Testis (tissue), 3 donors: Measurements from ENCODE around the gene PPP6R1. TPM values are rescaled to one million over a fixed set of nuclear protein-coding genes. Genes with fewer than 3 reads are reported as not detected.

Source experiments
- DNase-seq: peaks from one replicate; pipeline ENCODE4 v3.0.0-alpha.2; 2019
- H3K27ac ChIP-seq, 2 donors: fragments of 200-600 bp; sonication (generic); one replicate each; pipeline ENCODE4 v1.5.1; 2019
- H3K27me3 ChIP-seq: fragments of 200-600 bp; sonication (generic); one replicate; pipeline ENCODE4 v1.5.1; 2019
- H3K36me3 ChIP-seq: fragments of 200-600 bp; sonication (generic); one replicate; pipeline ENCODE4 v1.5.1; 2017; ENCODE audit warnings: low read depth; ENCODE audit errors: missing control alignments
- H3K4me1 ChIP-seq: fragments of 200-600 bp; sonication (generic); one replicate; pipeline ENCODE4 v1.5.1; 2019
- H3K4me3 ChIP-seq, 2 donors: fragments of 200-600 bp; sonication (generic); one replicate each; pipeline ENCODE4 v1.5.1; 2017 to 2019
- H3K9me3 ChIP-seq: fragments of 200-600 bp; sonication (generic); one replicate; pipeline ENCODE4 v1.5.1; 2017
- POLR2A ChIP-seq: fragments of 450-650 bp; IDR thresholded peaks from one replicate; pipeline ENCODE4 v1.6.1; 2017; ENCODE audit warnings: antibody characterized with exemption, mild to moderate bottlenecking, moderate library complexity
- WGBS, 2 donors: methylation state at CpG; one replicate each; pipeline ENCODE4 v1.1.5; 2018; 5-methylcytosine and 5-hydroxymethylcytosine counted together
- intact Hi-C: fragments of 100-400 bp; cut with DNase I; formaldehyde crosslinking; loops from one replicate; pipeline ENCODE4 v1.15.1; 2023; ENCODE audit warnings: low total_unique reads
- polyA plus RNA-seq: library from polyadenylated mRNA; stranded (reverse); fragments of 350-450 nt; fragmentation: Illumina TruSeq; extraction: RNeasy Lipid Tissue Mini Kit (QIAGEN cat#74804); gene quantifications from one replicate; pipeline ENCODE4 v1.2.3, GENCODE V29; 2014; ENCODE audit warnings: low read depth, low replicate concordance; ENCODE audit not compliant: insufficient read depth
- total RNA-seq, 2 donors: library from RNA; depleted of rRNA; stranded (reverse); fragments of >200 nt; gene quantifications; one replicate each; pipeline ENCODE4 v1.2.3, GENCODE V29; 2016
- TF ChIP-seq, protein P1 (sequence below), 3 experiments: fragments of 450-650 bp in 2 of 3; fragments of 200-600 bp in 1 of 3; sonication (generic) in 1 of 3; IDR thresholded peaks; one replicate each; pipeline ENCODE4 v1.5.1; 2016 to 2019; ENCODE audit warnings: antibody characterized with exemption in 3 of 3, mild to moderate bottlenecking in 2 of 3, moderate library complexity in 1 of 3

Gene PPP6R1
- total and polyA plus RNA-seq, 3 donors from 2014 or later: 178 to 217 (median 179) TPM

- H3K36me3 ChIP-seq: no peaks in the 10 kb centered on the region
- no peaks in the 10 kb centered on the region for H3K27me3 ChIP-seq
- intact Hi-C loops: no loop called here
- WGBS, 2 donors: 72 to 76% methylated on average over 6 to 7 of the region's 7 CpGs
- TF ChIP-seq POLR2A: no peak
- TF ChIP-seq, protein P1, sequence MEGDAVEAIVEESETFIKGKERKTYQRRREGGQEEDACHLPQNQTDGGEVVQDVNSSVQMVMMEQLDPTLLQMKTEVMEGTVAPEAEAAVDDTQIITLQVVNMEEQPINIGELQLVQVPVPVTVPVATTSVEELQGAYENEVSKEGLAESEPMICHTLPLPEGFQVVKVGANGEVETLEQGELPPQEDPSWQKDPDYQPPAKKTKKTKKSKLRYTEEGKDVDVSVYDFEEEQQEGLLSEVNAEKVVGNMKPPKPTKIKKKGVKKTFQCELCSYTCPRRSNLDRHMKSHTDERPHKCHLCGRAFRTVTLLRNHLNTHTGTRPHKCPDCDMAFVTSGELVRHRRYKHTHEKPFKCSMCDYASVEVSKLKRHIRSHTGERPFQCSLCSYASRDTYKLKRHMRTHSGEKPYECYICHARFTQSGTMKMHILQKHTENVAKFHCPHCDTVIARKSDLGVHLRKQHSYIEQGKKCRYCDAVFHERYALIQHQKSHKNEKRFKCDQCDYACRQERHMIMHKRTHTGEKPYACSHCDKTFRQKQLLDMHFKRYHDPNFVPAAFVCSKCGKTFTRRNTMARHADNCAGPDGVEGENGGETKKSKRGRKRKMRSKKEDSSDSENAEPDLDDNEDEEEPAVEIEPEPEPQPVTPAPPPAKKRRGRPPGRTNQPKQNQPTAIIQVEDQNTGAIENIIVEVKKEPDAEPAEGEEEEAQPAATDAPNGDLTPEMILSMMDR (IDR thresholded peaks at IDR 0.05): no peak
- H3K4me1 ChIP-seq: peaks cover 11% of the 10 kb centered on the region
- DNase-seq: no peak
- H3K9me3 ChIP-seq: no peaks in the 10 kb centered on the region
- H3K4me3 ChIP-seq: no peak overlapping the region
- H3K27ac ChIP-seq: no peak overlapping the region
Measured at GRCh38 chr19:55213547-55213946, 45.3 kb downstream of the PPP6R1 start.

DNA sequence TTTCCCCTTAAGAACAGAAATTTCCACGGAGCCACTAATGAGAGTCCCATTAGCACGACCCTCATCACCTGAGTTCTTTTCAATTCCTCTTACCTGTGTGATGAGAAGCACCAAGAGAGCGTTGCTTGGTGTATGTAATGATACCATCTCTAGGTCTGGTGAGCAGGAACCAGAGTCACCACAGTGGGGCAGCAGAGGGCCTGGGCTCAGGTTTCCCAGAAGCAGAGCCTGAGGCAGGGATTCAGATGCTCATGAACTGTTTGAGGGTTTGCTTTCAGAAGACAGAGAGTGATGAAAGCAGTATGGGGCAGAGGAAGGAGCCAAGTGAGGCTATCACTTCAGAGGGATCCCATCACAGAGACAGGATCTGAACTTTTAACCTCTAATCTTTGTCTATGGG lies 46.4 kb downstream of the PPP6R1 start:
- Histone ChIP-seq H3K27me3 (no peaks in the 10 kb centered on the region), H3K27ac (no peak overlapping the region), H3K4me1 (peaks cover 11% of the 10 kb centered on the region), H3K9me3 (no peaks in the 10 kb centered on the region), H3K4me3 (no peak overlapping the region), H3K36me3 (no peaks in the 10 kb centered on the region)
- no peak for TF ChIP-seq POLR2A
- no peak for DNase-seq
- 83 to 89% methylated on average over 3 of the region's 3 CpGs for WGBS, 2 donors
- intact Hi-C loops: no loop called here

DNA sequence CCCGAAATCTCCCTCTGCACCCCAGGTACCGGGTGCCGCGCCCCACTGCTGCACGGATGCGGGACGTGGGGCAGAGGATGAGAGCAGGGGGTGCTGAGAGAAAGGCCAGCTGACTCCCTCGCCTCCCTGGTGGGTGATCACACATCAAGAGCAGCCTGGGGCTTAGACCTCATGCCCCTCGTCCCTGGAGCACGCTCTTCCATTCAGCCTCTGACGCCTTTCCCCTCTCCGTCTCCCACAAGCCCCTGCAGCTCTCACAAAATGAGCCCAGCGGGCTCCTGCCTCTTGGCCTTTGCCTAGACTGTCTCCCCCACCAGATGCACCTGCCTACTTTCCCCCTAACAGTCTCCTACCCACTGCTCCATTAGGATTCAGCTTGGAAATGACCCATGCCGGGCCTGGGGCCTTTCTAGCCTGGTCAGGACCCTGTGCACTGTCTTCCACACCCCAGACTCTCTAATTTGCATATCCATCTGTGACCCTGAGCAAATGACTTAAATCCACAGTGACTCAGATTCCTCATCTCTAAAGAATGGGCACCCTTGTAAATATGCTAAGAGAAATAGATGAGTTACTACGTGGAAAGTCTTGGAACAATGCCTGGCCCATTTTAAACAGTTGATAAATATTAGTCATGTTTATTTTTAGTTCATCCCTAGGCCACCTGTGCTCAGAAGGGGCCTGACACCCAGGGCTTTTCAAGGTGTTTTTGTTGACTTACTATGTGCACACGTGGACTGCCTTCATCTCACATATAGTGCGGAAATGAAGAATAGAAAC lies 48.9 kb downstream of the PPP6R1 start:
- Histone ChIP-seq H3K36me3 (no peaks in the 10 kb centered on the region), H3K4me3 (no peak overlapping the region), H3K27ac (no peak overlapping the region), H3K27me3 (no peaks in the 10 kb centered on the region), H3K4me1 (peaks cover 5% of the 10 kb centered on the region), H3K9me3 (no peaks in the 10 kb centered on the region)
- intact Hi-C loops: no loop called here
- DNase-seq: no peak
- 65 to 71% methylated on average over 16 to 17 of the region's 17 CpGs for WGBS, 2 donors
- TF ChIP-seq POLR2A: no peak
- TF ChIP-seq, protein P1 (IDR thresholded peaks at IDR 0.05): no peak

DNA sequence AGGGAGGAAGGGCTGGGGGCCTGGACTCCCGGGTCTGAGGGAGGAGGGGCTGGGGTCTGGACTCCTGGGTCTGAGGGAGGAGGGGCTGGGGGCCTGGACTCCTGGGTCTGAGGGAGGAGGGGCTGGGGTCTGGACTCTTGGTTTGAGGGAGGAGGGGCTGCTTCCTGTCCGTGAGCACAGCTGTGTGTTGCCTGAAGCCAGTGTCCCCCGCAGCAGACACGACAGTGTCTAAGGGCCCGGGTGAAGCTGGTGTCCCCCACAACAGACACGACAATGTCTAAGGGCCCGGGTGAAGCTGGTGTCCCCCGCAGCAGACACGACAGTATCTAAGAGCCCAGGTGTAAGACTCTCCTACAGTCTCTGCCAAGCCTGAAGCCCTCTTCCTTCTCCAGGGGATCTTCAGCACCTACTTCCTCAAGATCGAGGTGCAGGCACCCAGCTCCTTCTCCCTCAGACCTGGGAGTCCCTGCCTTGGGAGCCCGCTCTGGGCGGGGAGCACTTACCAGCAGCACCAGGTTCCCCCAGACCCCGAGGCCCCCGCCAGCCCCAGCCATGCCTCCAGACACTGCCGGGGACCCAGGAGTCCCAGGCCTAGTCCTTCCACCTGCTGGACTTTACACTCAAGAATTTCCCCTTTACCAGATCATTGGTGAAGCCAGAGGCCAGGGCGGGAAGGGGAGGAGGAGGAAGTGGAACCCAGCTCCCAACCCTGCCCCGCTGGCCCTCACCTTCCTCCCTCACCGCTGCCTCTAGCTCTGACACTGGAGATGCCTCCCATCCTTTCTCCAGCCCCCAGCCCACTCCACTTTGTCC lies 49.7 kb downstream of the PPP6R1 start, which contains the start of gene PTPRH:
Gene PTPRH (minus strand): TSS at position 622 of the 813 bp plus-strand sequence. CDS start 68 bp downstream, at position 554.
- TF ChIP-seq, protein P1 (IDR thresholded peaks at IDR 0.05): no peak
- WGBS, 2 donors: 45 to 61% methylated on average over 11 to 17 of the region's 18 CpGs

More for the DNA sequence above, 49.7 kb downstream of the PPP6R1 start, which contains the start of gene PTPRH:
- H3K27ac ChIP-seq: no peak within 1 kb of the TSS
- peaks cover 5% of the 10 kb centered on the region for H3K4me1 ChIP-seq
- H3K9me3 ChIP-seq: no peaks in the 10 kb centered on the region
- no peak within 1 kb of the TSS for H3K4me3 ChIP-seq
- H3K36me3 ChIP-seq: no peaks in the 10 kb centered on the region
- intact Hi-C loops: no loop called here
- no peaks in the 10 kb centered on the region for H3K27me3 ChIP-seq
- DNase-seq: no peak
